HepG2 (cell line): ENCODE results near the gene MLC1. TPM values are rescaled to one million over a fixed set of nuclear protein-coding genes. Genes with fewer than 3 reads are reported as not detected.

Experiments
- ATAC-seq: fragments of 200-7000 bp; cut with Tn5 transposase; 3 replicates; pipeline ENCODE4 v1.9.1; 2020; ENCODE audit warnings: mild to moderate bottlenecking, moderate library complexity
- BruUV-seq: library from RNA; stranded (reverse); fragments of 400-500 nt; replicated peaks from 2 replicates; lab custom pipeline; 2021; lab: Mats Ljungman, UMichigan
- CTCF ChIA-PET: fragments of 300-600 bp; formaldehyde crosslinking; extraction: SDS; loops from one replicate; lab custom pipeline; 2021; ENCODE audit warnings: low total read pairs, inconsistent platforms, low intra/inter-chr PET ratio; lab: Yijun Ruan, JAX
- POLR2A ChIA-PET: fragments of 350-600 bp; sonication (Branson Sonifier 250); formaldehyde crosslinking; loops from one replicate; lab custom pipeline; 2020; ENCODE audit warnings: antibody characterized with exemption, inconsistent platforms; lab: Yijun Ruan, JAX
- DNase-seq: peaks from one replicate; pipeline ENCODE4 v3.0.0-alpha.2; 2015; ENCODE audit warnings: low spot score
- FAIRE-seq: peaks from 3 replicates; lab custom pipeline; 2011; peaks lifted over from hg19 to GRCh38; lab: Jason Lieb, UNC
- H2AFZ ChIP-seq: one replicate; pipeline ENCODE4 v1.6.1; 2011; ENCODE audit warnings: low read length, inconsistent platforms
- H3K27ac ChIP-seq: fragments of 300-600 bp; 3 replicates; pipeline ENCODE4 v1.8.0; 2011; ENCODE audit warnings: mixed run types, mild to moderate bottlenecking, mixed read lengths, low read length, inconsistent platforms; ENCODE audit not compliant: insufficient read depth; ENCODE audit errors: extremely low read length
- H3K27me3 ChIP-seq, 2 experiments: fragments of 200-600 bp in 1 of 2; 2 replicates in 1 of 2; 3 replicates in 1 of 2; pipeline versions ENCODE4 v1.6.0 to v1.8.0; 2011; ENCODE audit warnings: low read length in 2 of 2, mild to moderate bottlenecking in 2 of 2, moderate library complexity in 2 of 2, inconsistent platforms in 1 of 2; ENCODE audit not compliant: insufficient read depth in 2 of 2, control insufficient read depth in 1 of 2
- H3K36me3 ChIP-seq, 2 experiments: fragments of 200-600 bp in 1 of 2; replicated peaks in 1 of 2; 2 replicates in 1 of 2; 3 replicates in 1 of 2; pipeline versions ENCODE4 v1.5.1 to v1.8.0; 2011; ENCODE audit warnings: low read length in 2 of 2, inconsistent platforms in 1 of 2; ENCODE audit not compliant: insufficient read depth in 2 of 2, control insufficient read depth in 1 of 2
- H3K4me1 ChIP-seq: 2 replicates; pipeline ENCODE4 v1.5.1; 2012; ENCODE audit warnings: low read length, inconsistent platforms; ENCODE audit not compliant: insufficient read depth
- H3K4me2 ChIP-seq: 2 replicates; pipeline ENCODE4 v1.6.0; 2011; ENCODE audit warnings: low read depth, low read length, inconsistent platforms
- H3K4me3 ChIP-seq, 3 experiments: fragments of 200-600 bp in 1 of 3; sonication (generic), shearing (Covaris generic) in 1 of 3; replicated peaks in 1 of 3; 2 replicates each; pipeline ENCODE4 v1.5.1; 2011 to 2016; ENCODE audit warnings: low read length in 3 of 3, inconsistent platforms in 2 of 3, low read depth in 2 of 3, mild to moderate bottlenecking in 2 of 3, control low read depth in 1 of 3, mixed read lengths in 1 of 3; ENCODE audit not compliant: insufficient read depth in 1 of 3
- H3K79me2 ChIP-seq: one replicate; pipeline ENCODE4 v1.6.1; 2011; ENCODE audit warnings: low read length, inconsistent platforms; ENCODE audit not compliant: insufficient read depth
- H3K9ac ChIP-seq: 2 replicates; pipeline ENCODE4 v1.6.0; 2011; ENCODE audit warnings: mild to moderate bottlenecking, low read depth, low read length, inconsistent platforms; ENCODE audit not compliant: insufficient read depth
- H3K9me3 ChIP-seq: 2 replicates; pipeline ENCODE4 v1.5.1; 2012; ENCODE audit warnings: mild to moderate bottlenecking, low read length
- H4K20me1 ChIP-seq: 2 replicates; pipeline ENCODE4 v1.6.0; 2011; ENCODE audit warnings: inconsistent platforms, mild to moderate bottlenecking, low read length, moderate library complexity; ENCODE audit not compliant: insufficient read depth
- ATF1 ChIP-seq: IDR thresholded peaks from 2 replicates; pipeline ENCODE4 v1.6.1; 2016; ENCODE audit warnings: mild to moderate bottlenecking, control low read depth
- BHLHE40 ChIP-seq: IDR thresholded peaks from 2 replicates; pipeline ENCODE4 v1.6.1; 2011; ENCODE audit warnings: low read length, improper control_type of control experiment
- EEA1 ChIP-seq: sonication (generic); formaldehyde crosslinking; IDR thresholded peaks from 2 replicates; pipeline ENCODE4 v1.5.1; 2020; ENCODE audit warnings: mild to moderate bottlenecking, missing genetic modification reagents, borderline replicate concordance
- IKZF4 ChIP-seq: sonication (generic); formaldehyde crosslinking; IDR thresholded peaks from 2 replicates; pipeline ENCODE4 v1.5.1; 2020; ENCODE audit warnings: borderline replicate concordance, mild to moderate bottlenecking, low read depth, missing genetic modification reagents; ENCODE audit errors: not compliant biosample characterization
- KDM3A ChIP-seq: IDR thresholded peaks from 2 replicates; pipeline ENCODE4 v1.6.1; 2018; ENCODE audit warnings: low read depth, missing compliant biosample characterization
- KLF16 ChIP-seq, 2 experiments: sonication (generic) in 1 of 2; formaldehyde crosslinking in 1 of 2; IDR thresholded peaks; 2 replicates each; pipeline versions ENCODE4 v1.6.1 to v1.8.0; 2016 to 2023; ENCODE audit warnings: missing genetic modification reagents in 2 of 2, missing compliant biosample characterization in 1 of 2
- RBFOX2 ChIP-seq: fragments of 200-400 bp; formaldehyde crosslinking; IDR thresholded peaks from 2 replicates; pipeline ENCODE4 v1.6.1; 2017; ENCODE audit warnings: low read depth, mild to moderate bottlenecking, low read length
- SYNCRIP ChIP-seq: fragments of 200-400 bp; formaldehyde crosslinking; IDR thresholded peaks from 2 replicates; pipeline ENCODE4 v1.6.1; 2018; ENCODE audit warnings: mild to moderate bottlenecking, low read depth, low read length; ENCODE audit not compliant: insufficient read depth
- U2AF1 ChIP-seq: fragments of 200-400 bp; formaldehyde crosslinking; optimal IDR thresholded peaks from 2 replicates; pipeline ENCODE3; 2017; ENCODE audit warnings: mild to moderate bottlenecking, low read depth, low read length
- ZEB1 ChIP-seq: IDR thresholded peaks from 2 replicates; pipeline ENCODE4 v1.6.1; 2012; ENCODE audit warnings: mild to moderate bottlenecking, low read depth, inconsistent platforms; ENCODE audit not compliant: insufficient replicate concordance
- ZMYM2 ChIP-seq: sonication (generic); formaldehyde crosslinking; IDR thresholded peaks from 2 replicates; pipeline ENCODE4 v1.8.0; 2022; ENCODE audit warnings: mild to moderate bottlenecking, missing genetic modification reagents
- ZNF251 ChIP-seq: sonication (generic); formaldehyde crosslinking; IDR thresholded peaks from 2 replicates; pipeline ENCODE4 v1.9.0; 2021; ENCODE audit warnings: mild to moderate bottlenecking, missing genetic modification reagents
- ZNF550 ChIP-seq: sonication (generic); formaldehyde crosslinking; IDR thresholded peaks from 2 replicates; pipeline ENCODE4 v1.4.0; 2020; ENCODE audit warnings: mild to moderate bottlenecking, missing genetic modification reagents, borderline replicate concordance
- ZNF570 ChIP-seq: sonication (generic); formaldehyde crosslinking; IDR thresholded peaks from 2 replicates; pipeline ENCODE4 v1.4.0; 2020; ENCODE audit warnings: mild to moderate bottlenecking, missing genetic modification reagents, borderline replicate concordance
- ZNF775 ChIP-seq: sonication (generic); formaldehyde crosslinking; IDR thresholded peaks from 2 replicates; pipeline ENCODE4 v1.4.0; 2020; ENCODE audit warnings: missing genetic modification reagents, mild to moderate bottlenecking, moderate library complexity, borderline replicate concordance
- WGBS: methylation state at CpG from one replicate; pipeline ENCODE4 v1.1.6; 2017; ENCODE audit warnings: low lambda C conversion rate; 5-methylcytosine and 5-hydroxymethylcytosine counted together
- in situ Hi-C: cut with HindIII; loops from 2 replicates; pipeline ENCODE4 v1.10.0; 2017; ENCODE audit warnings: low pct_unique_long_range_greater_than_20kb; ENCODE audit not compliant: extremely low pct_ligation_motif_present
- intact Hi-C: fragments of 100-400 bp; cut with micrococcal nuclease; formaldehyde crosslinking; loops from one replicate; pipeline ENCODE4 v1.10.0; 2022; ENCODE audit not compliant: unreplicated experiment
- polyA plus RNA-seq, 8 experiments: library from polyadenylated mRNA; depleted of rRNA in 3 of 8; stranded (reverse) in 7 of 8; unstranded in 1 of 8; fragments of >200 nt; fragmentation: Illumina TruSeq in 4 of 8; extraction: Trizol in 4 of 8; gene quantifications; 2 replicates each; pipeline versions ENCODE4 v1.2.1 to v1.2.3, GENCODE V29; 2011 to 2016; ENCODE audit warnings: low read depth in 4 of 8, missing spikeins in 1 of 8, mixed read lengths in 1 of 8; ENCODE audit not compliant: insufficient read depth in 1 of 8
- total RNA-seq, 5 experiments: library from RNA; depleted of rRNA; stranded (reverse); fragments of >200 nt; fragmentation: Illumina TruSeq; extraction: Trizol; gene quantifications; 2 replicates each; pipeline ENCODE4 v1.2.3, GENCODE V29; 2016; ENCODE audit warnings: low read depth in 1 of 5
- TF ChIP-seq, protein P1 (sequence below): sonication (generic); formaldehyde crosslinking; IDR thresholded peaks from 2 replicates; pipeline ENCODE4 v1.5.0; 2020; ENCODE audit warnings: mild to moderate bottlenecking, missing genetic modification reagents
- TF ChIP-seq, protein P2 (sequence below): sonication (generic); formaldehyde crosslinking; IDR thresholded peaks from 2 replicates; pipeline ENCODE4 v1.5.0; 2020; ENCODE audit warnings: mild to moderate bottlenecking, missing genetic modification reagents

Gene MLC1
- total and polyA plus RNA-seq, 2 of the 13 experiments (the other 11 are each of a cell fraction or from before 2014, with no cell fraction given), result not detected

DNA sequence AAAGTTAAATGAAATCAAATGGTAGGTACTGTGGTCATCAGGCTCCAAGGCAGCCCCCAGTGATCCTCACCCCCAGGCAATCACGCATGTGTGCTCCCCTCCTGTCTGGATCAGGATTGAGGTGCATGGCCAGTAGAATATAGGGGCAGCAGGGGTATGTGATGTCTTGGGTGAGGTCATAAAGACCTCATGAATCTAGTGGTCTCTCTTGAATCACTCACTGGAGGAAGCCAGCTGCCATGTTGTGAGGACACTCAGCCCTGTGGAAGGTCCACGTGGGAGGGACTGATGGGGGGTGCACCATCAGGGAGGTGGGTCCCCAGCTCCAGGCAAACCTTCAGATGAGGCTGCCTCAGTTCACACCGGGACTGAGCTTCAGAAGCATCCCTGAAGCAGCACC lies 65.9 kb downstream of the MLC1 start:
- CTCF ChIA-PET, result no interaction called here

DNA sequence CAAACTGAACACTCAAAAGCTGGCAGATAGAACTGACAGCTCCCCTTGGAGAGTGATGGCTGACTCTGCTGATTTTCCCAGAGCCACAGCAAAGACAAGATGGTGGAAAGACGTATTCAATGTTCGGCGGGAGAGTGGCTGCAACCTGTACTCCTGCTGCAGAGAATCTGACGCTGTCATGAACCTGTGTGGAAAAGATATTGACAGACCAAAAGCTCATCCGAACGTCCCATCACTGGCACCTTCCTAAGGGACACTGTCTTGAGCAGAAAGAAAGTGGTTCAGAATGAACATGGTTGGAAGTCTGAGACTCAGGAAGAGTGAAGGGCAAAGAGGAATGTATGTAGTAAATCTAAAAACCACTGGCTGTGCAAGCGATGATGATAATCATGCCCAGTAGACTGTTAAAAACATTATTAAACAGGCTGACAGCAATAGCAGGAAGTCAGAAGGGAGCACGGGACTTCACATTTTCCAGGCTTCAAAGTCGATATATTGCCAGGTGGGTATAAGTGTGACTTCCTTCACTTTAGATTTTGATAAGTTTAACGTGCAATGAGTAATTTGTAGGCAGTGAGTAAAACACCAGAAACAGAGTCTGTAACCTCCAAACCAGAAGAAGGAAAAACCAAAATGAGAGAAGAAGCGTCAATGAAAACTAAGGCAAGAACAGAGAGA lies 66.5 kb downstream of the MLC1 start:
- H3K9ac ChIP-seq, result no peak overlapping the region
- H3K4me1 ChIP-seq, result no peaks in the 10 kb centered on the region
- H3K36me3 ChIP-seq, result no peaks in the 10 kb centered on the region
- FAIRE-seq (no peak), DNase-seq (no peak), ATAC-seq (no peak)
- H4K20me1 ChIP-seq, result no peaks in the 10 kb centered on the region
- BruUV-seq, result no TSS peak
- no peak overlapping the region for H3K4me3 ChIP-seq
- H3K9me3 ChIP-seq, result no peaks in the 10 kb centered on the region
- CTCF ChIA-PET, result no interaction called here
- no peak overlapping the region for H2AFZ ChIP-seq
- H3K79me2 ChIP-seq, result no peaks in the 10 kb centered on the region
- WGBS, result 36% methylated on average over 11 of the region's 11 CpGs
- POLR2A ChIA-PET, result no interaction called here
- H3K4me2 ChIP-seq, result no peak overlapping the region
- peaks cover 8 to 43% of the 10 kb centered on the region in 2 experiments; a peak in 4 of 5 replicates for H3K27me3 ChIP-seq
- in situ Hi-C loops (no loop called here), intact Hi-C loops (no loop called here)
- no peak overlapping the region for H3K27ac ChIP-seq
- TF ChIP-seq ZMYM2 (no peak), RBFOX2 (no peak), ZNF775 (CRISPR knock-in tag) (no peak), BHLHE40 (no peak), IKZF4 (CRISPR knock-in tag) (no peak), ZNF550 (CRISPR knock-in tag) (no peak), U2AF1 (no peak), KDM3A (CRISPR knock-in tag) (no peak), SYNCRIP (no peak)
- TF ChIP-seq, protein P1, sequence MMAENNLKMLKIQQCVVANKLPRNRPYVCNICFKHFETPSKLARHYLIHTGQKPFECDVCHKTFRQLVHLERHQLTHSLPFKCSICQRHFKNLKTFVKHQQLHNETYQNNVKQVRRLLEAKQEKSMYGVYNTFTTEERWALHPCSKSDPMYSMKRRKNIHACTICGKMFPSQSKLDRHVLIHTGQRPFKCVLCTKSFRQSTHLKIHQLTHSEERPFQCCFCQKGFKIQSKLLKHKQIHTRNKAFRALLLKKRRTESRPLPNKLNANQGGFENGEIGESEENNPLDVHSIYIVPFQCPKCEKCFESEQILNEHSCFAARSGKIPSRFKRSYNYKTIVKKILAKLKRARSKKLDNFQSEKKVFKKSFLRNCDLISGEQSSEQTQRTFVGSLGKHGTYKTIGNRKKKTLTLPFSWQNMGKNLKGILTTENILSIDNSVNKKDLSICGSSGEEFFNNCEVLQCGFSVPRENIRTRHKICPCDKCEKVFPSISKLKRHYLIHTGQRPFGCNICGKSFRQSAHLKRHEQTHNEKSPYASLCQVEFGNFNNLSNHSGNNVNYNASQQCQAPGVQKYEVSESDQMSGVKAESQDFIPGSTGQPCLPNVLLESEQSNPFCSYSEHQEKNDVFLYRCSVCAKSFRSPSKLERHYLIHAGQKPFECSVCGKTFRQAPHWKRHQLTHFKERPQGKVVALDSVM (CRISPR knock-in tag), result no peak
- TF ChIP-seq, protein P2, sequence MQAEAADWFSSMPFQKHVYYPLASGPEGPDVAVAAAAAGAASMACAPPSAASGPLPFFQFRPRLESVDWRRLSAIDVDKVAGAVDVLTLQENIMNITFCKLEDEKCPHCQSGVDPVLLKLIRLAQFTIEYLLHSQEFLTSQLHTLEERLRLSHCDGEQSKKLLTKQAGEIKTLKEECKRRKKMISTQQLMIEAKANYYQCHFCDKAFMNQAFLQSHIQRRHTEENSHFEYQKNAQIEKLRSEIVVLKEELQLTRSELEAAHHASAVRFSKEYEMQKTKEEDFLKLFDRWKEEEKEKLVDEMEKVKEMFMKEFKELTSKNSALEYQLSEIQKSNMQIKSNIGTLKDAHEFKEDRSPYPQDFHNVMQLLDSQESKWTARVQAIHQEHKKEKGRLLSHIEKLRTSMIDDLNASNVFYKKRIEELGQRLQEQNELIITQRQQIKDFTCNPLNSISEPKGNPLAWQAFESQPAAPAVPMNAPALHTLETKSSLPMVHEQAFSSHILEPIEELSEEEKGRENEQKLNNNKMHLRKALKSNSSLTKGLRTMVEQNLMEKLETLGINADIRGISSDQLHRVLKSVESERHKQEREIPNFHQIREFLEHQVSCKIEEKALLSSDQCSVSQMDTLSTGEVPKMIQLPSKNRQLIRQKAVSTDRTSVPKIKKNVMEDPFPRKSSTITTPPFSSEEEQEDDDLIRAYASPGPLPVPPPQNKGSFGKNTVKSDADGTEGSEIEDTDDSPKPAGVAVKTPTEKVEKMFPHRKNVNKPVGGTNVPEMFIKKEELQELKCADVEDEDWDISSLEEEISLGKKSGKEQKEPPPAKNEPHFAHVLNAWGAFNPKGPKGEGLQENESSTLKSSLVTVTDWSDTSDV (CRISPR knock-in tag), result no peak

More for the DNA sequence above, 65.9 kb downstream of the MLC1 start:
- intact Hi-C loops, result no loop called here
- TF ChIP-seq ZNF570 (CRISPR knock-in tag) (no peak), ATF1 (CRISPR knock-in tag) (no peak), ZEB1 (no peak), ZNF251 (CRISPR knock-in tag) (no peak), EEA1 (CRISPR knock-in tag) (no peak), KLF16 (CRISPR knock-in tag; IDR thresholded peaks at IDR 0.05) (no peak)
- 0% methylated on average over 1 of the region's 3 CpGs for WGBS
- H3K27ac ChIP-seq, result no peak overlapping the region
- DNase-seq (no peak), ATAC-seq (no peak), FAIRE-seq (no peak)
- peaks cover 8 to 39% of the 10 kb centered on the region in 2 experiments; a peak in 4 of 5 replicates for H3K27me3 ChIP-seq
- no peaks in the 10 kb centered on the region for H4K20me1 ChIP-seq
- no peak overlapping the region for H2AFZ ChIP-seq
- in situ Hi-C loops, result no loop called here
- H3K4me1 ChIP-seq, result no peaks in the 10 kb centered on the region
- no peaks in the 10 kb centered on the region for H3K36me3 ChIP-seq
- no peaks in the 10 kb centered on the region for H3K79me2 ChIP-seq
- BruUV-seq, result no TSS peak
- H3K9ac ChIP-seq, result no peak overlapping the region
- H3K4me3 ChIP-seq, result no peak overlapping the region
- H3K4me2 ChIP-seq, result no peak overlapping the region
- POLR2A ChIA-PET, result no interaction called here
- H3K9me3 ChIP-seq, result no peaks in the 10 kb centered on the region
